Mesenchymal stem cell (in vitro differentiated cells and primary cell): Measurements from ENCODE around the gene DPP10.

Source experiments
- DNase-seq: peaks from one replicate; pipeline ENCODE4 v3.0.0-alpha.2; 2013
- H2AFZ ChIP-seq: one replicate; pipeline ENCODE4 v1.6.1; 2013; ENCODE audit warnings: low read depth, mild to moderate bottlenecking, control low read depth, inconsistent platforms, low read length, moderate library complexity
- H2AK5ac ChIP-seq: 2 replicates; pipeline ENCODE4 v1.6.1; 2013; ENCODE audit warnings: low read length, moderate library complexity, mild to moderate bottlenecking, inconsistent platforms; ENCODE audit not compliant: severe bottlenecking
- H2BK120ac ChIP-seq: one replicate; pipeline ENCODE4 v1.6.1; 2013; ENCODE audit warnings: low read depth, mild to moderate bottlenecking, inconsistent platforms, low read length, moderate library complexity
- H2BK12ac ChIP-seq, 2 experiments: one replicate each; pipeline ENCODE4 v1.6.1; 2013; ENCODE audit warnings: inconsistent platforms in 2 of 2, low read length in 2 of 2, mild to moderate bottlenecking in 2 of 2, moderate library complexity in 2 of 2, control low read depth in 1 of 2
- H2BK15ac ChIP-seq: one replicate; pipeline ENCODE4 v1.6.1; 2013; ENCODE audit warnings: mild to moderate bottlenecking, low read depth, inconsistent platforms; ENCODE audit not compliant: poor library complexity, severe bottlenecking
- H2BK5ac ChIP-seq: 2 replicates; pipeline ENCODE4 v1.6.1; 2013; ENCODE audit warnings: low read depth, mild to moderate bottlenecking, low read length, control low read depth, inconsistent platforms; ENCODE audit not compliant: poor library complexity, severe bottlenecking
- H3K14ac ChIP-seq, 2 experiments: one replicate each; pipeline ENCODE4 v1.6.1; 2013; ENCODE audit warnings: inconsistent platforms in 2 of 2, low read length in 2 of 2, control low read depth in 1 of 2, mild to moderate bottlenecking in 1 of 2, moderate library complexity in 1 of 2
- H3K18ac ChIP-seq, 2 experiments: one replicate each; pipeline ENCODE4 v1.6.1; 2013; ENCODE audit warnings: inconsistent platforms in 2 of 2, low read length in 2 of 2, control low read depth in 1 of 2, low read depth in 1 of 2, mild to moderate bottlenecking in 1 of 2
- H3K23ac ChIP-seq, 2 experiments: one replicate each; pipeline ENCODE4 v1.6.1; 2013; ENCODE audit warnings: inconsistent platforms in 2 of 2, low read length in 2 of 2, mild to moderate bottlenecking in 2 of 2, moderate library complexity in 2 of 2, control low read depth in 1 of 2
- H3K27ac ChIP-seq: 2 replicates; pipeline ENCODE4 v1.5.1; 2013; ENCODE audit warnings: mild to moderate bottlenecking, moderate library complexity, low read length, control low read depth, inconsistent platforms; ENCODE audit not compliant: poor library complexity, severe bottlenecking
- H3K27me3 ChIP-seq, 2 experiments: 2 replicates each; pipeline versions ENCODE4 v1.6.1 to v1.7.0; 2013; ENCODE audit warnings: low read length in 2 of 2, mild to moderate bottlenecking in 2 of 2, moderate library complexity in 2 of 2, control low read depth in 1 of 2, inconsistent platforms in 1 of 2; ENCODE audit not compliant: control insufficient read depth in 1 of 2, insufficient read depth in 1 of 2
- H3K36me3 ChIP-seq, 2 experiments: 2 replicates each; pipeline versions ENCODE4 v1.6.1 to v1.7.0; 2013; ENCODE audit warnings: low read length in 2 of 2, control low read depth in 1 of 2, inconsistent platforms in 1 of 2, low read depth in 1 of 2, mild to moderate bottlenecking in 1 of 2; ENCODE audit not compliant: insufficient read depth in 2 of 2, control insufficient read depth in 1 of 2
- H3K4ac ChIP-seq, 2 experiments: one replicate each; pipeline ENCODE4 v1.6.1; 2013; ENCODE audit warnings: inconsistent platforms in 2 of 2, low read length in 2 of 2, mild to moderate bottlenecking in 2 of 2, moderate library complexity in 2 of 2, control low read depth in 1 of 2, low read depth in 1 of 2
- H3K4me1 ChIP-seq: 2 replicates; pipeline ENCODE4 v1.6.1; 2013; ENCODE audit warnings: low read depth, low read length, control low read depth; ENCODE audit not compliant: control insufficient read depth, insufficient read depth
- H3K4me2 ChIP-seq: 2 replicates; pipeline ENCODE4 v1.6.1; 2013; ENCODE audit warnings: low read length, mild to moderate bottlenecking, inconsistent platforms; ENCODE audit not compliant: poor library complexity, severe bottlenecking
- H3K4me3 ChIP-seq, 2 experiments: 2 replicates each; pipeline versions ENCODE4 v1.5.1 to v1.7.0; 2013; ENCODE audit warnings: low read length in 2 of 2, mild to moderate bottlenecking in 2 of 2, control low read depth in 1 of 2, low read depth in 1 of 2; ENCODE audit not compliant: insufficient read depth in 1 of 2
- H3K79me1 ChIP-seq: replicated peaks from 2 replicates; pipeline ENCODE4 v1.6.1; 2013; ENCODE audit warnings: mild to moderate bottlenecking, control low read depth, low read length, inconsistent platforms; ENCODE audit not compliant: poor library complexity, severe bottlenecking
- H3K9ac ChIP-seq: 2 replicates; pipeline ENCODE4 v1.7.0; 2013; ENCODE audit warnings: mild to moderate bottlenecking, low read length, moderate library complexity
- H3K9me3 ChIP-seq: 2 replicates; pipeline ENCODE4 v1.7.0; 2013; ENCODE audit warnings: mild to moderate bottlenecking, low read length; ENCODE audit not compliant: control insufficient read depth
- H4K8ac ChIP-seq: one replicate; pipeline ENCODE4 v1.6.1; 2013; ENCODE audit warnings: inconsistent platforms, mild to moderate bottlenecking, low read length, moderate library complexity
- H4K91ac ChIP-seq: one replicate; pipeline ENCODE4 v1.6.1; 2013; ENCODE audit warnings: mild to moderate bottlenecking, low read length, inconsistent platforms
- WGBS: methylation state at CpG from one replicate; pipeline ENCODE4 v1.1.7; 2013; ENCODE audit warnings: mixed read lengths; 5-methylcytosine and 5-hydroxymethylcytosine counted together

Gene DPP10

GRCh38 chr2:114542695-114543094 lies 100.3 kb downstream of the DPP10 start:
- H4K91ac ChIP-seq, result no peak overlapping the region
- H3K4me1 ChIP-seq, result no peaks in the 10 kb centered on the region
- no peak overlapping the region for H2BK12ac ChIP-seq
- H2BK5ac ChIP-seq, result no peak overlapping the region
- H2BK15ac ChIP-seq, result no peak overlapping the region
- DNase-seq, result no peak
- no peaks in the 10 kb centered on the region for H3K36me3 ChIP-seq
- H3K79me1 ChIP-seq, result no peaks in the 10 kb centered on the region
- H2AK5ac ChIP-seq, result no peak overlapping the region
- H4K8ac ChIP-seq, result no peak overlapping the region
- H3K27me3 ChIP-seq, result no peaks in the 10 kb centered on the region
- H3K27ac ChIP-seq, result no peak overlapping the region
- H3K23ac ChIP-seq, result no peak overlapping the region
- H2AFZ ChIP-seq, result no peak overlapping the region
- no peak overlapping the region for H3K14ac ChIP-seq
- no peaks in the 10 kb centered on the region for H3K9me3 ChIP-seq
- no peak overlapping the region for H3K4me2 ChIP-seq
- no CpG with 5 or more reads among the region's 2 CpGs for WGBS
- no peak overlapping the region for H3K4ac ChIP-seq
- no peak overlapping the region for H3K18ac ChIP-seq
- no peak overlapping the region for H2BK120ac ChIP-seq
- H3K4me3 ChIP-seq, result no peak overlapping the region
- H3K9ac ChIP-seq, result peak overlapping the region; percentile 73

- WGBS, result 39% methylated on average over 4 of the region's 7 CpGs
- Histone ChIP-seq H3K4me2 (no peak overlapping the region), H2BK5ac (no peak overlapping the region), H3K27me3 (no peaks in the 10 kb centered on the region), H4K91ac (no peak overlapping the region), H3K4me1 (no peaks in the 10 kb centered on the region), H4K8ac (no peak overlapping the region), H3K9me3 (no peaks in the 10 kb centered on the region), H3K23ac (no peak overlapping the region), H3K14ac (no peak overlapping the region), H3K9ac (peak overlapping the region; percentile 73), H3K4ac (no peak overlapping the region), H3K18ac (no peak overlapping the region), H3K79me1 (no peaks in the 10 kb centered on the region), H2AK5ac (no peak overlapping the region), H2BK15ac (no peak overlapping the region), H3K4me3 (peak overlapping the region in 1 of 2 experiments; percentile 51), H2AFZ (no peak overlapping the region), H2BK12ac (no peak overlapping the region), H2BK120ac (no peak overlapping the region), H3K36me3 (no peaks in the 10 kb centered on the region), H3K27ac (no peak overlapping the region)
- no peak for DNase-seq
Observed at GRCh38 chr2:114543236-114543766, 100.9 kb downstream of the DPP10 start.

- no peak for DNase-seq
- no peaks in the 10 kb centered on the region for H3K36me3 ChIP-seq
Observed at GRCh38 chr2:114545052-114545451, 102.6 kb downstream of the DPP10 start.

GRCh38 chr2:114546531-114546930 lies 104.1 kb downstream of the DPP10 start:
- H3K27me3 ChIP-seq, result peaks cover 0 to 3% of the 10 kb centered on the region in 2 experiments
- no peak overlapping the region for H2AK5ac ChIP-seq
- H2BK15ac ChIP-seq, result no peak overlapping the region
- no peak overlapping the region for H2BK120ac ChIP-seq
- H2AFZ ChIP-seq, result no peak overlapping the region
- peak overlapping the region; percentile 34 for H4K91ac ChIP-seq
- H3K14ac ChIP-seq, result no peak overlapping the region
- H3K18ac ChIP-seq, result no peak overlapping the region
- no peak overlapping the region for H3K4ac ChIP-seq
- no peaks in the 10 kb centered on the region for H3K36me3 ChIP-seq
- H3K27ac ChIP-seq, result no peak overlapping the region
- no peak overlapping the region for H3K4me2 ChIP-seq
- H3K9ac ChIP-seq, result no peak overlapping the region
- H4K8ac ChIP-seq, result no peak overlapping the region
- no peak overlapping the region for H3K23ac ChIP-seq
- H3K9me3 ChIP-seq, result no peaks in the 10 kb centered on the region
- H2BK5ac ChIP-seq, result no peak overlapping the region
- H3K4me3 ChIP-seq, result no peak overlapping the region
- no peaks in the 10 kb centered on the region for H3K79me1 ChIP-seq
- WGBS, result 71% methylated on average over 1 of the region's 3 CpGs
- no peaks in the 10 kb centered on the region for H3K4me1 ChIP-seq
- DNase-seq, result no peak
- H2BK12ac ChIP-seq, result no peak overlapping the region

More at GRCh38 chr2:114545052-114545451, 102.6 kb downstream of the DPP10 start:
- Histone ChIP-seq H3K79me1 (no peaks in the 10 kb centered on the region), H2AK5ac (no peak overlapping the region), H3K4me3 (no peak overlapping the region), H3K4me2 (no peak overlapping the region), H3K4me1 (no peaks in the 10 kb centered on the region), H3K9me3 (no peaks in the 10 kb centered on the region), H4K91ac (no peak overlapping the region), H3K4ac (no peak overlapping the region), H3K14ac (no peak overlapping the region), H2BK5ac (no peak overlapping the region), H3K9ac (no peak overlapping the region), H3K18ac (no peak overlapping the region), H2AFZ (no peak overlapping the region), H2BK12ac (no peak overlapping the region), H2BK15ac (no peak overlapping the region), H2BK120ac (no peak overlapping the region), H4K8ac (no peak overlapping the region), H3K27ac (no peak overlapping the region), H3K27me3 (peaks cover 0 to 3% of the 10 kb centered on the region in 2 experiments), H3K23ac (no peak overlapping the region)
- WGBS, result 100% methylated on average over 1 of the region's 2 CpGs
